Suppressor macrophage treated with lipopolysaccharide for 4 hours (primary cell): ENCODE data around the gene SLC30A1.
"Not testable (repeated sequence)": the region's sequence is repeated elsewhere in the genome, so short reads cannot be mapped to it uniquely, and the experiment has no call there.

Experiments
- DNase-seq: peaks from one replicate; pipeline ENCODE4 v3.0.0-alpha.2; 2020

Gene SLC30A1

DNA sequence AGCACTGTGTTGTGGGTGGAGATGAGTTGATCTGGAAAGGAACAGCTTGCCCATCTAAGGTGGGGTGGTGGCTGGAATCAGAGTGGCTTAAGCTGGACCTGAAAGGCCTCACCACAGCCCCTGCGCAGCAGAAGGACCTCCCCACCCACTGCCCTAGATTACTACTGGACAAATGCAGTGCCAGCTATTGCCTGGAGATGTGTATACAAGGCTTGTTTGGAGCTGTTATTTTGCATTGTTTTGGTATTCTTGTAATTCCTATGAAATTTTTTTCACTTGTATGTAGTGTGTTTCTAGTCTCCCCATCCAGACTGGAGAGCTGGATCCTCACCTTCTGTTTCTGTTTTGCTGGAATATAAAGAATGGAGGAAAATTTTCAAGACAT lies 1.3 kb upstream of the SLC30A1 start:
- DNase-seq: no peak

DNA sequence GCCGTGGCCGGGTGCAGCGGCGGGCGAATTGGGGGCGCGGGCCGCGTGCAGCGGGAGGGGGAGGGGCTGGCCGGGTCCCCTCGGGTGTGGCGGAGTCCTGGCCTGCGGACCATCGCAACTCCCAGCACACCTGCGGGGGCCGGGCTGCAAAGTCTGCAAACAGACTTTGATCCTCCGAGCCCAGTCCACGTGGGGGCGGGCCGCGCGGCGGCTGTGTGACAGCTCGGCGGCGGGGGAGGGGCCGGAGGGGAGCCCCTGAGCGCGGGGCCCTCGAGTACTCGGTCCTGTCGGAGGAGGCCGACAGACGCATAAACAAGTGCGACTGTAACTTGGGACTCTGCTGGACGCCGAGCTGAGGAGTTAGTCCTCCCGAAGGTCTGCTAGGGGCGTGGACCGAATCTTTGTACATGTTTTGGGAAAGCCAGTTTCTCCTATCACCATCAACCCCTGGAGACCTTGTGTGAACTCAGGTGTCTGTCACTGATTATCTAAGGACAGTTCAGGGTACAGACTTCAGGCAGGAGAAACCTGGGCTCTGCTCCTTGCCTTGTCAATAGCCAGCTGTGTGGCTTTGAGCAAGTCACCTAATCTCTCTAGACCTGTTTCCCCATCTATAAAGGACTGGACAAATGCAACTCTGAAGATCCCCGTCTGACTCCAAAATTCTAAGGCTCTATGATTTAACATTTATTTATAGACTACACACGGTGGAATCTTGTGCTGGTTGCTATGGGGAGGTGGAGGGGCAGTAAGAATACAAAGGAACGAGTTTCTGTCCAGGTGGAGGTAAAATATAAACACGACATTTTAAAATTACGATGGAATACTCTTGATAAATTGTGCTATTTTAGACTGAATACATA lies 710 bp upstream of the SLC30A1 start:
- DNase-seq: no peak

DNA sequence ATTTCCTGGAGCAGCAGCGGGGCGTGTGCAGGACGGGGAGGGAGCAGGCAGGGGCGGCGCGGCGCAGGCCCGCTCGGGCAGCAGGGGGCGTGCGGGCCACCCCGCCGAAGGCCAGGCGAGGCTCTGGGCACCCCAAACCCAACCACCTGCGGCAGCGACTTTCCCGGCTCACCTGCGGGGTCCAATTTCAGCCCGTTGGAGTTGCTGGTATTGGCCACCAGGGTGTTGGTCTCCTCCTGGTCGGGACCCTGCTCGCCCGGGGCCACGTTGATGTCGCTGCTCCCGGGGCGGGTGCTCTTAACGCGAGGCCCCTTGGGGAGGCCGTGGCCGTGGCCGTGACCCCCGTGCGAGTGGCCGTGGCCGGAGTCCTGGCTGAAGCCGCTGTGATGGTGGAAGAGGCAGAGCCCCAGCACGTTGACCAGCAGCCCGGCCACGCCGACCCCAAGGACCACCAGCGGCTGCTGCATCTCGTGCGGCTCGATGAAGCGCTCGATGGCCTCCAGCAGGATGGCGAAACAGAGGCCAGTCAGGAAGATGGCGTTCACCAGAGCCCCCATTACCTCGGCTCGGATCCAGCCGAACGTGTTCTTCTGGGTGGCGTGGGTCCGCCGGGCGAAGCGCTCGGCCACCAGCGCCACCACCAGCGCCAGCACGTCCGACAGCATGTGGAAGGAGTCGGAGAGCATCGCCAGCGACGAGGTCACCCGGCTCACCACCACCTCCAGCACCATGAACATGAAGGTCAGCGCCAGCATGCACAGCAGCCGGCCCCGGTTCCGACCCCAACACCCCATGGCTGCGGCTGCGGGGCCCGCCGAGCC lies 932 bp downstream of the SLC30A1 start:
- peak; percentile 74 for DNase-seq

DNA sequence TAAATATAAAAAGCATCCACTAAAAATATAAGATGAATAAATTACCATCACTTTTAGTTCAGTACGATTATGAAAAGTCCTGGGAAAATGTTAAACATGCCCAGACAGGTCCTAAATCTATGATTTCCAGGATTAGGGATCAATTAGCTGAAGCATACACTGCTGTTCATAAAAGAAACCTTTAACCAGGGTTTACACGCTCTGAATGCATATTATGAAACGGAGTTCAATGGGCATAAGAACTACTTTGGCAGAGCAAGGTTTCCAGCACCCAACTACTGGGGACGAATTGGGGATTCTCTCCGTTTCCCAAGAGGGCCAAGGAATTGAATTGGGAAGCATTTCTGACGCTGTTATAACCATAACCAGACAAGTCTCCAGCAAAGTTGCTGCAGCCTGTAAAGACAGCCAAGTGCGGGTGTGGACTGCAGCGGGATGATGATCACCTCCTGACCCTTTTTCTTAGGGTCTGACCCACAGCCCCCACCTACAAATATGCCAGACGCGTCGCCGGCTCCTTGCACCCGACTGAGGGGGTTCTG lies 1.6 kb downstream of the SLC30A1 start:
- no peak for DNase-seq

DNA sequence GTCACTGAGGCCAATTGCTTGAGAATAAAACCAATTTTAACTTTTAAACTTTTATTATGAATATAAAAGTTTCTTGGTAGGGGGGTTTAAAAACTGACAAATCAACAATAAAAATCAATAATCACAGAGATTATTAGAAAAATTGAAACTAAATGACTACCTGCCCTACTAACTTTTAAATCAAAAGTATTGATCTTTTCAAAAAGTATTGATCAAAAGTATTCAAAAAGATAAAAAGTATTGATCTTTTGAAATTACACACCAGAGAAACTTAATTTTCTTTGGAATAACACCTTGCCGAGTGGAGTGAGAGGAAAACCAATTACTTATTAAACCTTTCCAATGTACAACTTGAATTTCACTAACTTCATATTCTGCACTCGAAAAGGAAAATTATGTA lies 2.2 kb downstream of the SLC30A1 start:
- no peak for DNase-seq

DNA sequence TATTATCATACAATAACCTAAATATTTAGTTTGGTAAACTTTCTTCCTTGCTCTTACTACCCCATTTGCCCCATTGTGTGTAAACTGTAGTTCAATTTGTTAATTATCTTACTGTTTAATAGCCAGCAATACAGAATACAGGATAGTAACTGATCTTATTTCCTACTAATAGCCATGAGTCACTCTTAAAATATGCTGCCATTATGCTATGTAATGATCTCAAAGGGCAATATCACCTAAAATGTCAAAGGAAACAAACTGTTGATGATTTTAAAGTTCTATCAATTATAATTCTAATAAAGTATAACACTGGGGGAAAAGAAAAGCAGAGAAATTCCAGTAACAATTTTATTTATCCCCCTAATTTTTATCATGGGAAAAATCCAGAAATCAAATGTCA lies 4.3 kb downstream of the SLC30A1 start:
- DNase-seq: no peak

DNA sequence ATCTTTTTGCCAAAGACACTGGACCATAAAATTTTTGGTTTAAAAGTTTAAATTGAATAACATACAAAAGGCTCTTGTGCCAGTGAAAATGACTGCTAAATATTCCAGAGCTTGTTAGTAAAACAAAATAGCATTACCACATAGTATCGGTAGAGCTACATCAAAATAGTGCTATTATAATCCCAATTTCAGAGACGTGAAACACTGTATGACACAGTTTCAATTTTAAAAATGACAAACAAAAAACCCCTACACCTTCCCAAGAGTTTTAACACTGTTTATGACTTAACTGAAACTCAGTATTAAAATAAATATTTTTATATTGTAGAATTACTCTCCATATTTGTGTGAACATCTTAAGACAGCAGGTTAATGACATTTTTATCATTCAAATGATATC lies 7.0 kb downstream of the SLC30A1 start:
- no peak for DNase-seq

DNA sequence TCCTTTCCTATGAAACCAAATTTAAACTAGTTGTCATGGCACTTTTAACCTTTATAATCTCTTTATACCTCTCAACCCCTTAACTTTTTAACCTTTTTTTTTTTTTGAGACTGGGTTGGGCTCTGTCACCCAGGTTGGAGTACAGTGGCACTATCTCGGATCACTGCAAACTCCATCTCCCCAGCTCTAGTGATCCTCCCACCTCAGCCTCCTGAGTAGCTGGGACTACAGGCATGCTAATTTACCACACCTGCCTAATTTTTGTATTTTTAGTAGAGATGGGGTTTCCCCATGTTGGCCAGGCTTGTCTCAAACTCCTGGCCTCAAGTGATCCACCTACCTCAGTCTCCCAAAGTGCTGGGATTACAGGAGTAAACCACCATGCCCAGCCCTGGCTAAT lies 8.6 kb downstream of the SLC30A1 start:
- DNase-seq: not testable (repeated sequence)

DNA sequence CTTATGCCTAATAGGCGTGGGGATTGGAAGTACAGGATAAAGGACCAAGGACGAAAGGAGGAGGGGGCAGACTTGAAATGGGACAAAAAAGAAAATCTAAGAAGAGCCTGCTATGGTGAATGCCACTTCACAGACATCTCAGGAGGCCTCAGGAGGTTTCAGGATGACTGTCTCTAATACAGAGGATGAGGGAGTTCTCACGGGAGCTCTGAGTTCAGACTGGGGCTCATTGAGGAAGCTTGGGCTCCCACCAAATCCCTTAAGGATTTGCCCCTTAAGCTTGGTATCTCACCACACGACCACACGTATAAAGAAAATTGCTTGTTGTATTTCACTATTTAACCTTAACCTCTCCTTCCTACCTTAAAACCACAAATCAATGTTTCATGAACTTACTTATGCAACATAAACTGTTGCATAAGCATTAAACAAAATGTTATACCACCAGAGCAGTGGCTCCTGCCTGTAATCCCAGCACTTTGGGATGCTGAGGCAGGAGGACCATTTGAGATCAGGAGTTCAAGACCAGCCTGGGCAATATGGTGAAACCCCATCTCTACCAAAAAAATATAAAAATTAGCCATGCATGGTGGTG lies 12.4 kb downstream of the SLC30A1 start:
- no peak for DNase-seq

DNA sequence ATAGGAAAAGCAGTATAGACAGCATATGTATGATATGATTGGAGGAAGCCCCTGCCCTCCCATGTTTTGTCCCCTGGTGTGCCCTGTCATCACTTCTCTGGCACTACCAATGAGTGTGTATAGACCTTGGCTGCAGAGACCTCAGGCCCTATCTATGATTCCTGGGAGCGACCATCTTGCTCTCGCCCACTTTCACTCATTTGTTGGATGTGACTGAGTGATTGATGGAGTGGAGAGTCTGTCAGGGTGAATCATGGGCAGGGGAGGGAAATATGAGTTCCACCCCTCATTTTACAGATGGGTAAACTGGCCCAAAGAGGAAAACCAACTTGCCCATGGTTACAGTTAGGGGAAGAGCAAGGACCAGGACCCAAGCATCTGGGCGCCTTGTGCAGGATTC lies 14.9 kb downstream of the SLC30A1 start:
- no peak for DNase-seq

DNA sequence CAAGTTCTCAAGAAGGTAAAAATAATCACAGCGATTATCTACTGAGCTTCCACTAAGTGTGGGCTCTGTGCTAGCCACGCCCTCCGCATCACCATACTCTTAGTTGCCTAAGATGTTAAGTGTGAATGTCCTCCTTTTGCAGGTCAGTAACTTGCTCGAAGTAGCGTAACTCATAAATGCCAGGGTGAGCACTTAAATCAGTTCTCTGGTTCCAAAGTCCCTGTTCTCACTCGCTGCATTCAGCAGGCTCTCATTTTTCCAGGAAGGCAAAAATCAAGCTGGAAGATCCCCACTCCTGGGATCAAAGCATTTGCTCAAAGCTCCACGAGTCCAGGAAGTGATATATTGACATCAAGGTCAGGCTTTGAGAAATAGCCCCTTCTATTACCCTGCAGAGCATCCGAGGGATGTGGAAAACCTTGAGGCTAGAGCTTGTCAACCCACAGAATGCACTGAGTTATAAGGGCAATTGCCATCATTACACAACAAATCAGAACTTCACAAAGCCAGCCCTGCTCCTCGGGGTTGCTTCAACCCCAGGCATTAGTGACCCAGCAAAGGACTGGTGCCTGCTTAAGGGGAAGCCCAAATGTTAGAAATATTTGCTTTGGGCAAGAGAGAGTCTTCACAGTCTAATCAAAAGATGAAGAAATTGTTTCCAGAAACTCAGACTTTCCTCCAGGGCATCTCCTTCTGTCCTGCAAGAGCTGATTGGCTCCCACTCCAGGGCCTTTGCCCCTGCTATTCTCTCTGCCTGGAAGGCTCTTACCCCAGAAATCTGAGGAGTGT lies 19.5 kb downstream of the SLC30A1 start:
- no peak for DNase-seq

DNA sequence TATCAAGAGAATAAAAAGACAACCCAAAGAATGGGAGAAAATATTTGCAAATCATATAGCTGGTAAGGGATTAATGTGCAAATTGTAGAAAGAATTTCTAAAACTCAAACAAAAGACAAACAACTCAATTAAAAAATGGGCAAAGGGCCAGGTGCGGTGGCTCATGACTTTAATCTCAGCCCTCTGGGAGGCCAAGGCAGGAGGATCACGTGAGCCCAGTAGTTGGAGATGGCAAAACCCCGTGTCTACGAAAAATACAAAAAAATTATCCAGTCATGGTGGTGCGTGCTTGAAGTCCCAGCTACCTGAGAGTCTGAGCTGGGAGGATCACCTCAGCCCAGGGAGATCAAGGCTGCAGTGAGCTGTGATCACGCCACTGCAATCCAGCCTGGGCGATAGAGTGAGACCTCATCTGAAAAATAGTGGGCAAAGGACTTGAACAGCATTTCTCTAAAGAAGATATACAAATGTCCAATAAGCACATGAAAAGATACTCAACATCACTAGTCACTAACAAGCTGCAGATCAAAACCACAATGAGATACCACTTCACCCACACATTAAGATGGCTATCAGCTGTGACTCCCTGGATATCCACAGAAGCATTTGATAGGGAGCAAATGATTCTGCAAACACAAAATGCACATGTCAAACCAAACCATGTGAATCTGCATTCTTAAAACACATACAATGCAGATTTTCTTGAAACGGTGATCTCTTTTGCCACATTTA lies 20.9 kb downstream of the SLC30A1 start:
- DNase-seq: no peak

DNA sequence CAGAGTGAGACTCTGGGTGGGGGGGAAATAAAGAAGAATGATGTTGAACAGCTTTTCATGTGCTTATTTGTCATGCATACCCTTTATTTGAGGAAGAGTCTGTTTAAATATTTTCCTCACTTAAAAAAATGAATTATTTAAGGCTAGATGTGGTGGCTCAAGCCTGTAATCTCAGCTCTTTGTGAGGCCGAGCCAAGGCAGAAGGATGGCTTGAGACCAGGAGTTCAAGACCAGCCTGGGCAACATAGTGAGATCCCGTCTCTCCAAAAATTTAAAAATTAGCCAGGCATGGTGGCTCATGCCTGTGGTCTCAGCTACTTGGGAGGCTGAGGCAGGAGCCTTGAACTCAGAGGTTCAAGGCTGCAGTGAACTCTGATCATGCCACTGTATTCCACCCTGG lies 25.4 kb downstream of the SLC30A1 start:
- DNase-seq: no peak

DNA sequence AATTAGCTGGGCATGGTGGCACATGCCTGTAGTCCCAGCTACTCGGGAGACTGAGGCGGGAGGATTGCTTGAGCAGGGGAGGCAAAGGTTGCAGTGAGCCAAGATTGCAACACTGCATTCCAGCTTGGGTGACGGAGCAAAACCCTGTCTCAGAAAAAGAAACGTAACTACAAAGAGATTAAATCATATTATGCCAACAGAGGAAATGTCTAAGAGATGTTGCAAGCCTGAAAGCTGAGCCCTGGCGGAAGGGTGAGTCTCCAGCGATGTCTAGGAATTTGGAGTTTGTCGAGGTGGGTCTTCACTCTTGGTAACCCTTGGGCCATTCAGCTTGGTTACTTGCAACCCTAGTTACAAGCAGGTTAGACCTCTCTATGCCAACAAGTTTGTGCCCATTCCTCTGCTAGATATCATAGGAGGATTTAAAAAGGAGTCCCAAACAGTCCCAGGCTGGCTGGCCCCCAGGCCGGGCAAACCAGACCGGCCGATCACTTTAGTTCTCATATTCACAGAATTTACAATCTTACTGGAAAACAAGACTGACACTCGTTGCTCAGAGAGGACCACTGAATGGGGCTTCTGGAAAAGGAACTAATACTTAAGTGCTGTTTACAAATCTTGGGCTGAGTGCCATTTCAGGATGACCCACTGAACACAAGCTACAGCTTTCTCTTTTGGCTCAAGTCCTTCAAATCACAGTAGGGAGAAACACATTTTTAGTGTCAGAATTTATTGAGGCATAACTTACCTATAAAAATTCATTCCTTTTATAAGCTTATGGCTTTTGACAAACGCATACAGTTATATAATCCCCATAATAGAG lies 27.1 kb downstream of the SLC30A1 start:
- DNase-seq: peak; percentile 50

DNA sequence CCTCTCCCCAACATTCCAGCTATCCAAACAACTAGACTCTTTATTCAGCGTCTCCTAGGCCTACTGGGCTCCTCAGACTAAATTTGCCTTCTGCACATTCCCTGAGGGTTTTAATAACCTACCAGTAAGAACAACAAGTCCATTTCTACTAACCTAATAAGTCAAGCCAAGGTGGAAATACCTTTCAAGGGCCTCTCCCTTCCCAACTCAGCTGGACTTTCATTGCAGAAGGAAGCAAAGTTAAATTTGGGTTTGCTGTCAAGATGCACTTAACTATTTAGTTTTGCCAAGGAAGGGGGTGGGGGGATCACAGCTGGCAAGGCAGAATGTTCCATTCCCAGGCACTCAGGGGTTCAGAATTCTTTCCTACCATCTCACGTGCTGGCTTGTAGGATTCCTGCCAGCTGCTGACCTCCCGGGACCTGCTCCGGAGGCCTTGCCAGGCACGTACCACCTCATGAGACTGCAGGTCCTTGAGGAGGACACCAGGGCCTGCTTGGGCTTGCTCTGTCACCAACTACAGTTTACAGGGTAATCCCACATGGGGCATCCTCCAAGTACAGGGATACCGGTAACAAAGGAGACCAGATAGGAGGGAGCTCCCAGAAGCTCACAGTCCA lies 29.8 kb downstream of the SLC30A1 start:
- DNase-seq: no peak

DNA sequence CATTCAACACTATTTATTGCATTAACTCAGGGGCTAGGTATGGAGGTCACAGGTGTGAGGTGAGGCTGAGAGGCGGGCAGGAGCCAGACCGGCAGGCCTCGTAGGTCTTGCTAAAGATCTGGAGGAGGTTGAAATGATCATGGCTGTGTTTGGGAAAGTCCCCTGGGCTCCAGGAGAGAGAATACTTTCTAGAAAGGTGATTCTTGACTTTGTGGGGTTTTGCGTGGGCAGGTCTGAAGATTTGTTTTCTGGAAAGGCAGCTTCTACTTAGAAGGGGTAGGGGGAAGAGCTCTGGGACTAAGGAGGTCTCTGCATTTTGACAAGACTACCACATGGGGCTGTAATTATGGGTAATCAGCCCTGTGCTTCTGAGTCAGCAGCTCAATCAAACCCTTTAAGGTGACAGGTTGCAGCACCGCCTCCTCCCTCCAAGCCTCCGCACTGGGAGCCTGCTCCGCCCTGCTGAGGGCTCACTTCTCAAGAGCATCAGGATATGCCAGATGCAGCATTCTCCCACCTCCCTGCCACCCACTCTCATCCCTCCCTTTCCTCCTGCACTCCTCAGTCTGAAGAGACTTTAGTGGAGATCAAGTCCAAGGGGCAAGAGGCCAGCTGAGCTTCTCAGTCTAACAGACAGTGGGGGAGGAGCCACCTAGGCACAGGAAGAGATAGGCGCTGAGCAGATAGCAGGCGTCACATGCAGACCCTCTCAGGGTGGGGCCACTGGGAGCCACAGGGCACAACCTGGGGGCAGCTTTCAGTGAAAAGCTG lies 30.5 kb downstream of the SLC30A1 start:
- no peak for DNase-seq

DNA sequence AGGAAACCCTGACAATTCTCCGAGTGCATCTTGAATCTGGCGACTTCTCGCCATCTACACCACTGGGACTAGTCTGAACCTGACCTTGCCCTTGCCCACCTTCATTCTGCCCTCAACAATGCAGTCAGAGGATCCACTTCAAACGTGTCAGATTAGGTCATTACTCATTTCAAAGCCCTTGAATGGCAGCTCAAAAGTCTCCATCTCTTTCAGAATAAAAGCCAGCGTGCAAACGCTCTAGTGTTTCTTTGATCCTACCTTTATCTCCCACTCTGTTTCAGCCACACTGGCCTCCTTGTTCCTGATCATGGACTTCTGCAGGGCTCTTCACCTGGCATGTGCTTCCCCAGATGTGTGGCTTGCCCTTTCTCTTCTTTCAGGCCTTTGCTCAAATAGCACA lies 31.3 kb downstream of the SLC30A1 start:
- no peak for DNase-seq

DNA sequence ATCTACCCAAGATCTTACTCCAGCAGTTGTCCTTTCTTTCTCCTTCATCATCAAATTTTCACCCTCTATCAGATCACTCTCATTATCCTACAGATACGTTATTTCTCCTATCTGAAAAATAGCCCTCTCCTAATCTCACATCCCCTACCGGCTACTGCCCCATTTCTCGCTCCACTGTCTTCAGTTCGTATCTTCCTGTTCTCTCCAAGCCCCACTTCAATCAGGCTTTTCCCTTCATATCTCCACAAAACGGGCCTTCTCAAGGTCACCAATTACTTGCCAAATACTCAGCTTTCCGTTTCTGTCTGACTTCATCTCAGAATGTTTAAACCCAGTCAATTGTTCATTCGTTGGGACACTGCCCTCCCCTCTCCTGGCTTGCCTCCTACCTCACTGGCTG lies 32.4 kb downstream of the SLC30A1 start:
- no peak for DNase-seq

DNA sequence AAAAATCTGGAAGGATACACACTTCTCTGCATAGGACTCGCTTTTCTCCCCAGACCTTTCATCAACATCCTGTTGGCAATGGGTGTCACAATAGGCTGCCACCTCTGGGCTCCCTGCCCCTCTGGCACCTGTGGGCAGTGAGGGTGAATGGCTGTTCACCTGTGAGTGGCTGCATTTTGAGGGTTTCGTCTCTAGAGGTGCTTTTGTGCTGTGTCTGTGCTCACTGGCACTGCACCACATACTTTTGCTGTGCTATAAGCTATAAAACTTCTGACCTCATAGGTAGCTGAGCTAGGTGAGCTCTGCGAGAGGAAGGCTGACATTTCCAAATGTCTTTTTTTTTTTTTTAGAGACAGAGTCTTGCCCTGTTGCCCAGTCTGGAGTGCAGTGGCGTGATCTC lies 35.9 kb downstream of the SLC30A1 start:
- DNase-seq: no peak
